GM18505 (cell line): ENCODE data around the gene PRSS35.
"Not testable (repeated sequence)": the region's sequence is repeated elsewhere in the genome, so short reads cannot be mapped to it uniquely, and the experiment has no call there.

ENCODE experiments used
- ATAC-seq: cut with Tn5 transposase; IDR thresholded peaks from one replicate; pipeline ENCODE4 v1.9.1; 2021; ENCODE audit not compliant: unreplicated experiment
- POLR2A ChIP-seq: IDR thresholded peaks from 4 replicates; pipeline ENCODE4 v1.6.1; 2011; ENCODE audit warnings: borderline replicate concordance; ENCODE audit not compliant: insufficient read depth, insufficient read length; ENCODE audit errors: extremely low read depth

Gene PRSS35

DNA sequence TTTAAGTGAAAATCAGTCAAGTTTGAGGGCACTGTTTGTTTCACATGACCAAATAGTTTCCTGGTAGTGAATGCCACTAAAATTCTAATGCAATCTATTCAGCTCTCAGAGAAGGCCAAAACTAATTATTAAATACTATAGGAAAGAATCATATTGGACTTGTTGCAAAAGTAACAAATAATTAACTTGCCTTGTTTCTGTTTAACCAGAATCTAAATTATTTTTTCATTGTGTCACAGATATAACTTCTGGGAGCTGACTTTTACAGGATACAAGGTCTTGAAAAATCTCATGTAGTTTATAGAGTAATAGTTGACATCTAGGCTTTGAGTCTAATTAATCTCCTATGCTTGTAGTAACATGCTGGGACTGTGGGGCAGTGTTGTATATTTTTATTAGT lies 44.5 kb downstream of the PRSS35 start:
- no peak for TF ChIP-seq POLR2A
- ATAC-seq, result no peak

GRCh38 chr6:83558975-83559374 lies 46.6 kb downstream of the PRSS35 start:
- ATAC-seq, result no peak
- no peak for TF ChIP-seq POLR2A

- not testable (repeated sequence) for ATAC-seq
Observed at GRCh38 chr6:83571663-83572185, 59.4 kb downstream of the PRSS35 start.

DNA sequence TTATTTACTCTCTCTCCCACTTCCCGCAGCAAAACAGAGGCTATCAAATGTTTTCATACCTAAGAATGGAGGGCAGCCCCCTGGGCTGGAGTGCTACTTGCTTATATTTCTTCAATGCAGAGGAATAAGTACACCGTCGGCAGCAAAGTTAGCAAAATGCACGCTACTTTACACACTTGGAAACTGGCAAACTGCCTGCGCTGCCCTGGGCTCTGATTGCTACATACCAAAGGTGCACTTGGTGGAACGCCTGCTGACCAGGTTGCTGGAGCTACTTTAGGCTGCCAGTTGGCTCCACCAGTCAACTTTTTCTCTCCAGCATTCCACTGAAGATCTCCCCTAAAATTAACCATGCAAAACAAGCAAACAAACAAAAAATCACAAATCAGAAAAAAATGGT lies 62.4 kb downstream of the PRSS35 start:
- TF ChIP-seq POLR2A, result no peak
- ATAC-seq, result no peak
